ENCODE results near the gene PIP5KL1.

DNA sequence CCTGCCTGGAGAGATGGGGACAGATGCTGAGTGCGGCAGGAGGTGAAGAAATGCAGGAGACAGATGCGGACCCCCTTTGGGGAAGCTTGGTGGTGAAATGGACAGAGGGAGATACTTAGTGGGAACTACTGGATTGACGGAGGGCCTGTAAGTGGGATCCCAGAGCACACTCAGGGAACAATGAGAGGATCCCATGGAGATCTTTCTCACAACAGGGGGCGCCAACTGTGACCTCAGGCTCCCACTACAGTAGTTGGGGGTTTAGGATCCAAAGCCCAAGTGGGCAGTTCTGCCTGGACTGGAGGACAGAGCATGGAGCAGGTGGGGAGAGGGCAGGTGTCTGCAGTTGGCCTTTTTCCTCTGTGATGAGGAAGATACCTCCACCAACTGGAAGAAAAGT lies 3.7 kb upstream of the PIP5KL1 start:
- no peak for TF ChIP-seq OSR1 (CRISPR knock-in tag; IDR thresholded peaks at IDR 0.05)
- no peak for TF ChIP-seq ZFP30 (CRISPR knock-in tag; IDR thresholded peaks at IDR 0.05)
- no peak for TF ChIP-seq SNAI2 (CRISPR knock-in tag; IDR thresholded peaks at IDR 0.05)
- no peak for TF ChIP-seq BACH2 (CRISPR knock-in tag; IDR thresholded peaks at IDR 0.05; ENCODE audit: borderline replicate concordance)
- TF ChIP-seq, protein P1, sequence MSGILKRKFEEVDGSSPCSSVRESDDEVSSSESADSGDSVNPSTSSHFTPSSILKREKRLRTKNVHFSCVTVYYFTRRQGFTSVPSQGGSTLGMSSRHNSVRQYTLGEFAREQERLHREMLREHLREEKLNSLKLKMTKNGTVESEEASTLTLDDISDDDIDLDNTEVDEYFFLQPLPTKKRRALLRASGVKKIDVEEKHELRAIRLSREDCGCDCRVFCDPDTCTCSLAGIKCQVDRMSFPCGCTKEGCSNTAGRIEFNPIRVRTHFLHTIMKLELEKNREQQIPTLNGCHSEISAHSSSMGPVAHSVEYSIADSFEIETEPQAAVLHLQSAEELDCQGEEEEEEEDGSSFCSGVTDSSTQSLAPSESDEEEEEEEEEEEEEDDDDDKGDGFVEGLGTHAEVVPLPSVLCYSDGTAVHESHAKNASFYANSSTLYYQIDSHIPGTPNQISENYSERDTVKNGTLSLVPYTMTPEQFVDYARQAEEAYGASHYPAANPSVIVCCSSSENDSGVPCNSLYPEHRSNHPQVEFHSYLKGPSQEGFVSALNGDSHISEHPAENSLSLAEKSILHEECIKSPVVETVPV (CRISPR knock-in tag; IDR thresholded peaks at IDR 0.05): no peak
- no peak for TF ChIP-seq ARNTL (CRISPR knock-in tag; IDR thresholded peaks at IDR 0.05; ENCODE audit: borderline replicate concordance, low read depth)
- no peak for TF ChIP-seq GLIS3 (CRISPR knock-in tag; IDR thresholded peaks at IDR 0.05)
- TF ChIP-seq ISL1 (CRISPR knock-in tag; IDR thresholded peaks at IDR 0.05): no peak
- no peak for TF ChIP-seq ZNF565 (CRISPR knock-in tag; conservative IDR thresholded peaks at IDR 0.05; ENCODE audit: low read depth)
- TF ChIP-seq ZNF8 (CRISPR knock-in tag; IDR thresholded peaks at IDR 0.05): no peak
- TF ChIP-seq, protein P2, sequence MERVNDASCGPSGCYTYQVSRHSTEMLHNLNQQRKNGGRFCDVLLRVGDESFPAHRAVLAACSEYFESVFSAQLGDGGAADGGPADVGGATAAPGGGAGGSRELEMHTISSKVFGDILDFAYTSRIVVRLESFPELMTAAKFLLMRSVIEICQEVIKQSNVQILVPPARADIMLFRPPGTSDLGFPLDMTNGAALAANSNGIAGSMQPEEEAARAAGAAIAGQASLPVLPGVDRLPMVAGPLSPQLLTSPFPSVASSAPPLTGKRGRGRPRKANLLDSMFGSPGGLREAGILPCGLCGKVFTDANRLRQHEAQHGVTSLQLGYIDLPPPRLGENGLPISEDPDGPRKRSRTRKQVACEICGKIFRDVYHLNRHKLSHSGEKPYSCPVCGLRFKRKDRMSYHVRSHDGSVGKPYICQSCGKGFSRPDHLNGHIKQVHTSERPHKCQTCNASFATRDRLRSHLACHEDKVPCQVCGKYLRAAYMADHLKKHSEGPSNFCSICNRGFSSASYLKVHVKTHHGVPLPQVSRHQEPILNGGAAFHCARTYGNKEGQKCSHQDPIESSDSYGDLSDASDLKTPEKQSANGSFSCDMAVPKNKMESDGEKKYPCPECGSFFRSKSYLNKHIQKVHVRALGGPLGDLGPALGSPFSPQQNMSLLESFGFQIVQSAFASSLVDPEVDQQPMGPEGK (CRISPR knock-in tag; IDR thresholded peaks at IDR 0.05; ENCODE audit: borderline replicate concordance): no peak

Measured in SK-N-SH treated with all-trans-retinoic acid at 6 μM for 48 hours (cell line).